Measurements from ENCODE around the gene AMBP. TPM values are rescaled to one million over a fixed set of nuclear protein-coding genes. Genes with fewer than 3 reads are reported as not detected.

Gene AMBP
- total and polyA plus RNA-seq, 2 of the 13 experiments (the other 11 are each of a cell fraction or from before 2014, with no cell fraction given), result 1,510 to 2,580 TPM

DNA sequence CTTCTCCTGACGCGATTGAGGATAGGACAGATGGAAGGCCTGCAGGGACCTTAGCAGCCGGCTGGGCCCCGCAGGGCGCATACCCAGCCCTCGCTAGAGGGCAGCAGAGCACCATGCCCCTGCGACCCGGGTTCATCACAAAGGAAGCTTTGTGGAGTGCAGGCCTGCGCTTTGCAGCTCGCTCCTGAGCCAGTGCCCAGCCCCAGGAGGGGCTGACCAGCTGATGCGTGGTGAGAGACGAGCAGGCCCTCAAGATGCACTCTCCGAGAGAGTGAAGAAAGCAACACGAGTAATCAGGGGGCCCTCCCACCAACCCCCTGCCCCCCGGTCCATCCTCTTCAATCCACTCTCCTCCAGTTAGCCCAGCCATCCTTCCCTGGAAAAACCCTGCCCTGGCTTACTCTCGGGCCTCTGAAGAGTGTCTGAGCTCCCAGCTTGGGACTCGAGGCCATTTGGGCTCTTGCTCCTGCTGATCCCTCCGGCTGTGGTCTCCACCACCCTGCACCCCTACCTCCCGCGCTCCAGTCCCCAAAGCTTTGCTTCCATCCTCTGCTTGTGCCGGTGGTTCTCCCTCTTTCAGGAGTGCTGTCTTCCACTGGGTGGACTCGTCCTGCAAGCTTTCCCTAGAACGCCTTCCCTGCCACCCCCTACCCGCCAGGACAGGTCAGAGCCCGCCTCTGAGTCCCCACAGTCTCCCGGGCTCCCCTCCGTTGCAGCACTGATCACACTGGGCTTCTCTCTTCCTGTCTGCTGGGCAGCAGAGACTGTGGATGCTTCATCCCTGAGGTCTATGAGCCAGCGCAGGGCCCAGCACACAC is 30.1 kb upstream of the AMBP start (continued):
- TF ChIP-seq, protein P1, sequence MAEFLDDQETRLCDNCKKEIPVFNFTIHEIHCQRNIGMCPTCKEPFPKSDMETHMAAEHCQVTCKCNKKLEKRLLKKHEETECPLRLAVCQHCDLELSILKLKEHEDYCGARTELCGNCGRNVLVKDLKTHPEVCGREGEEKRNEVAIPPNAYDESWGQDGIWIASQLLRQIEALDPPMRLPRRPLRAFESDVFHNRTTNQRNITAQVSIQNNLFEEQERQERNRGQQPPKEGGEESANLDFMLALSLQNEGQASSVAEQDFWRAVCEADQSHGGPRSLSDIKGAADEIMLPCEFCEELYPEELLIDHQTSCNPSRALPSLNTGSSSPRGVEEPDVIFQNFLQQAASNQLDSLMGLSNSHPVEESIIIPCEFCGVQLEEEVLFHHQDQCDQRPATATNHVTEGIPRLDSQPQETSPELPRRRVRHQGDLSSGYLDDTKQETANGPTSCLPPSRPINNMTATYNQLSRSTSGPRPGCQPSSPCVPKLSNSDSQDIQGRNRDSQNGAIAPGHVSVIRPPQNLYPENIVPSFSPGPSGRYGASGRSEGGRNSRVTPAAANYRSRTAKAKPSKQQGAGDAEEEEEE (CRISPR knock-in tag; IDR thresholded peaks at IDR 0.05; ENCODE audit: borderline replicate concordance), result no peak
- TF ChIP-seq GFI1 (CRISPR knock-in tag; IDR thresholded peaks at IDR 0.05; ENCODE audit: borderline replicate concordance) (peak; percentile 61; the same call in 1 of the 2 replicates), MAFG (CRISPR knock-in tag; IDR thresholded peaks at IDR 0.05) (no peak), FOSL2 (CRISPR knock-in tag; IDR thresholded peaks at IDR 0.05) (peak; percentile 65), ZNF781 (CRISPR knock-in tag; IDR thresholded peaks at IDR 0.05; ENCODE audit: borderline replicate concordance, not compliant biosample characterization) (no peak), ELF4 (CRISPR knock-in tag; IDR thresholded peaks at IDR 0.05; ENCODE audit: borderline replicate concordance) (no peak), SNAI1 (CRISPR knock-in tag; IDR thresholded peaks at IDR 0.05; ENCODE audit: borderline replicate concordance) (no peak), POLR2AphosphoS2 (IDR thresholded peaks at IDR 0.05; ENCODE audit: low read depth, low read length) (no peak), SMARCC2 (IDR thresholded peaks at IDR 0.05) (no peak), ZFP82 (CRISPR knock-in tag; IDR thresholded peaks at IDR 0.05; ENCODE audit: borderline replicate concordance) (no peak)
- TF ChIP-seq, protein P2, sequence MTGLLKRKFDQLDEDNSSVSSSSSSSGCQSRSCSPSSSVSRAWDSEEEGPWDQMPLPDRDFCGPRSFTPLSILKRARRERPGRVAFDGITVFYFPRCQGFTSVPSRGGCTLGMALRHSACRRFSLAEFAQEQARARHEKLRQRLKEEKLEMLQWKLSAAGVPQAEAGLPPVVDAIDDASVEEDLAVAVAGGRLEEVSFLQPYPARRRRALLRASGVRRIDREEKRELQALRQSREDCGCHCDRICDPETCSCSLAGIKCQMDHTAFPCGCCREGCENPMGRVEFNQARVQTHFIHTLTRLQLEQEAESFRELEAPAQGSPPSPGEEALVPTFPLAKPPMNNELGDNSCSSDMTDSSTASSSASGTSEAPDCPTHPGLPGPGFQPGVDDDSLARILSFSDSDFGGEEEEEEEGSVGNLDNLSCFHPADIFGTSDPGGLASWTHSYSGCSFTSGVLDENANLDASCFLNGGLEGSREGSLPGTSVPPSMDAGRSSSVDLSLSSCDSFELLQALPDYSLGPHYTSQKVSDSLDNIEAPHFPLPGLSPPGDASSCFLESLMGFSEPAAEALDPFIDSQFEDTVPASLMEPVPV (CRISPR knock-in tag; IDR thresholded peaks at IDR 0.05), result no peak
- TF ChIP-seq, protein P3, sequence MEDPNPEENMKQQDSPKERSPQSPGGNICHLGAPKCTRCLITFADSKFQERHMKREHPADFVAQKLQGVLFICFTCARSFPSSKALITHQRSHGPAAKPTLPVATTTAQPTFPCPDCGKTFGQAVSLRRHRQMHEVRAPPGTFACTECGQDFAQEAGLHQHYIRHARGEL (CRISPR knock-in tag; IDR thresholded peaks at IDR 0.05), result no peak
- TF ChIP-seq, protein P4, sequence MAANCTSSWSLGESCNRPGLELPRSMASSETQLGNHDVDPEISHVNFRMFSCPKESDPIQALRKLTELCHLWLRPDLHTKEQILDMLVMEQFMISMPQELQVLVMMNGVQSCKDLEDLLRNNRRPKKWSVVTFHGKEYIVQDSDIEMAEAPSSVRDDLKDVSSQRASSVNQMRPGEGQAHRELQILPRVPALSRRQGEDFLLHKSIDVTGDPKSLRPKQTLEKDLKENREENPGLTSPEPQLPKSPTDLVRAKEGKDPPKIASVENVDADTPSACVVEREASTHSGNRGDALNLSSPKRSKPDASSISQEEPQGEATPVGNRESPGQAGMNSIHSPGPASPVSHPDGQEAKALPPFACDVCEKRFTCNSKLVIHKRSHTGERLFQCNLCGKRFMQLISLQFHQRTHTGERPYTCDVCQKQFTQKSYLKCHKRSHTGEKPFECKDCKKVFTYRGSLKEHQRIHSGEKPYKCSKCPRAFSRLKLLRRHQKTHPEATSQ (CRISPR knock-in tag; IDR thresholded peaks at IDR 0.05; ENCODE audit: borderline replicate concordance), result no peak
- TF ChIP-seq, protein P5, sequence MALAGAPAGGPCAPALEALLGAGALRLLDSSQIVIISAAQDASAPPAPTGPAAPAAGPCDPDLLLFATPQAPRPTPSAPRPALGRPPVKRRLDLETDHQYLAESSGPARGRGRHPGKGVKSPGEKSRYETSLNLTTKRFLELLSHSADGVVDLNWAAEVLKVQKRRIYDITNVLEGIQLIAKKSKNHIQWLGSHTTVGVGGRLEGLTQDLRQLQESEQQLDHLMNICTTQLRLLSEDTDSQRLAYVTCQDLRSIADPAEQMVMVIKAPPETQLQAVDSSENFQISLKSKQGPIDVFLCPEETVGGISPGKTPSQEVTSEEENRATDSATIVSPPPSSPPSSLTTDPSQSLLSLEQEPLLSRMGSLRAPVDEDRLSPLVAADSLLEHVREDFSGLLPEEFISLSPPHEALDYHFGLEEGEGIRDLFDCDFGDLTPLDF (CRISPR knock-in tag; IDR thresholded peaks at IDR 0.05), result no peak
